GM12874 (cell line): ENCODE results near the gene KIAA1217.

Source experiments
- CTCF ChIP-seq: IDR thresholded peaks from 2 replicates; pipeline ENCODE4 v1.5.1; 2011; ENCODE audit warnings: low read depth, mild to moderate bottlenecking, control low read depth, low read length, moderate library complexity; ENCODE audit not compliant: insufficient read depth

The KIAA1217 gene

GRCh38 chr10:24467136-24467535, 258.2 kb downstream of the KIAA1217 start:
- no peak for TF ChIP-seq CTCF

GRCh38 chr10:24467605-24468004, 258.7 kb downstream of the KIAA1217 start:
- TF ChIP-seq CTCF = no peak

GRCh38 chr10:24468281-24468751, 259.4 kb downstream of the KIAA1217 start:
- TF ChIP-seq CTCF = no peak

GRCh38 chr10:24469993-24470392, 261.1 kb downstream of the KIAA1217 start:
- no peak for TF ChIP-seq CTCF

- no peak for TF ChIP-seq CTCF
Observed at GRCh38 chr10:24475598-24475997, 266.7 kb downstream of the KIAA1217 start.

GRCh38 chr10:24476913-24477701, 268.2 kb downstream of the KIAA1217 start:
- TF ChIP-seq CTCF = no peak

- no peak for TF ChIP-seq CTCF
Observed at GRCh38 chr10:24477915-24478314, 269.0 kb downstream of the KIAA1217 start.

- no peak for TF ChIP-seq CTCF
Observed at GRCh38 chr10:24479806-24480205, 270.9 kb downstream of the KIAA1217 start.
